B cell (primary cell): ENCODE measurements around the gene PPP1R9A. TPM values are rescaled to one million over a fixed set of nuclear protein-coding genes. Genes with fewer than 3 reads are reported as not detected.

Experiments used
- ATAC-seq: fragments of 200-7000 bp; cut with Tn5 transposase; one replicate; pipeline ENCODE4 v1.10.0; 2021; ENCODE audit warnings: low read depth, mild to moderate bottlenecking, moderate number of reproducible peaks, moderate library complexity
- CTCF ChIA-PET: fragments of 350-600 bp; sonication (Branson Sonifier 250); formaldehyde crosslinking; loops from one replicate; lab custom pipeline; 2021; ENCODE audit warnings: antibody characterized with exemption, inconsistent platforms; lab: Charles Lee
- POLR2A ChIA-PET: fragments of 350-600 bp; sonication (Branson Sonifier 250); formaldehyde crosslinking; loops from one replicate; lab custom pipeline; 2021; ENCODE audit warnings: antibody characterized with exemption; lab: Charles Lee
- DNase-seq: peaks from one replicate; pipeline ENCODE4 v3.0.0; 2013
- H2AFZ ChIP-seq: 2 replicates; pipeline ENCODE4 v1.6.1; 2012; ENCODE audit warnings: mild to moderate bottlenecking, low read depth, low read length; ENCODE audit not compliant: insufficient read depth, poor library complexity, severe bottlenecking
- H3K27ac ChIP-seq, 2 donors: 1 replicate in 1 of 2; 2 replicates in 1 of 2; pipeline ENCODE4 v1.5.1; 2012 to 2013; ENCODE audit warnings: low read length in 2 of 2, mild to moderate bottlenecking in 2 of 2, moderate library complexity in 1 of 2
- H3K27me3 ChIP-seq, 4 experiments: fragments of 200-600 bp in 1 of 4; sonication (generic) in 1 of 4; replicated peaks in 1 of 4; 1 replicate in 2 of 4; 2 replicates in 2 of 4; pipeline versions ENCODE4 v1.6.1 to v1.7.0; 2013 to 2016; ENCODE audit warnings: low read length in 3 of 4, mild to moderate bottlenecking in 2 of 4, mixed read lengths in 1 of 4, moderate library complexity in 1 of 4; ENCODE audit not compliant: insufficient read depth in 4 of 4, control insufficient read depth in 3 of 4; ENCODE audit errors: control extremely low read depth in 1 of 4
- H3K36me3 ChIP-seq, 2 experiments: replicated peaks in 1 of 2; 1 replicate in 1 of 2; 2 replicates in 1 of 2; pipeline versions ENCODE4 v1.6.1 to v1.7.1; 2013; ENCODE audit warnings: low read length in 1 of 2; ENCODE audit not compliant: insufficient read depth in 2 of 2, control insufficient read depth in 1 of 2; ENCODE audit errors: control extremely low read depth in 1 of 2, extremely low read depth in 1 of 2
- H3K4me1 ChIP-seq, 2 donors: fragments of 200-600 bp in 1 of 2; sonication (generic) in 1 of 2; 1 replicate in 1 of 2; 2 replicates in 1 of 2; pipeline versions ENCODE4 v1.5.1 to v1.6.1; 2013 to 2017; ENCODE audit warnings: low read length in 2 of 2; ENCODE audit not compliant: control insufficient read depth in 2 of 2, insufficient read depth in 2 of 2
- H3K4me2 ChIP-seq: replicated peaks from 2 replicates; pipeline ENCODE3; 2012; ENCODE audit warnings: mild to moderate bottlenecking, low read depth, low read length; ENCODE audit not compliant: poor library complexity, severe bottlenecking
- H3K4me3 ChIP-seq, 5 experiments: fragments of 200-600 bp in 1 of 5; sonication (generic) in 1 of 5; 1 replicate in 3 of 5; 2 replicates in 2 of 5; pipeline versions ENCODE4 v1.5.1 to v1.7.0; 2011 to 2016; ENCODE audit warnings: low read length in 4 of 5, mild to moderate bottlenecking in 4 of 5, low read depth in 2 of 5, control low read depth in 1 of 5, moderate library complexity in 1 of 5; ENCODE audit not compliant: insufficient read depth in 1 of 5; ENCODE audit errors: control extremely low read depth in 1 of 5, extremely low read depth in 1 of 5
- H3K79me2 ChIP-seq: fragments of 200-600 bp; sonication (generic); one replicate; pipeline ENCODE4 v1.6.0; 2016; ENCODE audit warnings: low read length; ENCODE audit not compliant: control insufficient read depth, insufficient read depth
- H3K9ac ChIP-seq: fragments of 200-600 bp; sonication (generic); 2 replicates; pipeline ENCODE4 v1.6.1; 2017; ENCODE audit warnings: mild to moderate bottlenecking, low read length, moderate library complexity
- H3K9me3 ChIP-seq, 3 donors: one replicate each; pipeline versions ENCODE4 v1.6.1 to v1.7.1; 2013; ENCODE audit warnings: low read length in 2 of 3; ENCODE audit not compliant: control insufficient read depth in 2 of 3, insufficient read depth in 1 of 3; ENCODE audit errors: control extremely low read depth in 1 of 3
- H4K20me1 ChIP-seq: 2 replicates; pipeline ENCODE4 v1.6.0; 2012; ENCODE audit warnings: mild to moderate bottlenecking, low read length; ENCODE audit not compliant: insufficient read depth, control insufficient read depth, poor library complexity, severe bottlenecking
- H3K27ac Mint-ChIP-seq: one replicate; pipeline ENCODE4 v1.8.0; 2021; ENCODE audit warnings: mixed read lengths
- H3K27me3 Mint-ChIP-seq: one replicate; pipeline ENCODE4 v1.8.0; 2021; ENCODE audit warnings: mixed read lengths
- H3K4me1 Mint-ChIP-seq: one replicate; pipeline ENCODE4 v1.8.0; 2021; ENCODE audit warnings: mixed read lengths
- H3K4me3 Mint-ChIP-seq: one replicate; pipeline ENCODE4 v1.8.0; 2021; ENCODE audit warnings: mixed read lengths
- H3K9me3 Mint-ChIP-seq: one replicate; pipeline ENCODE4 v1.8.0; 2022; ENCODE audit warnings: mixed read lengths; ENCODE audit not compliant: insufficient read depth
- EZH2 ChIP-seq: IDR thresholded peaks from 2 replicates; pipeline ENCODE4 v1.6.1; 2012; ENCODE audit warnings: borderline replicate concordance, low read depth, mild to moderate bottlenecking, moderate library complexity, low read length; ENCODE audit not compliant: insufficient read depth, poor library complexity, severe bottlenecking
- WGBS: methylation state at CpG from one replicate; pipeline ENCODE4 v1.1.5; 2013; ENCODE audit warnings: missing lambda C conversion rate; ENCODE audit not compliant: insufficient coverage; 5-methylcytosine and 5-hydroxymethylcytosine counted together
- intact Hi-C: fragments of 100-400 bp; cut with micrococcal nuclease; formaldehyde crosslinking; loops from one replicate; pipeline ENCODE4 v1.10.0; 2022
- polyA minus RNA-seq: library from RNA; depleted of rRNA, polyadenylated mRNA; stranded (reverse); fragments of >200 nt; gene quantifications from 2 replicates; pipeline ENCODE4 v1.2.3, GENCODE V29; 2012
- polyA plus RNA-seq: library from polyadenylated mRNA; depleted of rRNA; stranded (reverse); fragments of >200 nt; gene quantifications from 2 replicates; pipeline ENCODE4 v1.2.3, GENCODE V29; 2012
- total RNA-seq, 2 donors: library from RNA; stranded (reverse); fragments of 120-200 nt in 1 of 2; gene quantifications; 1 replicate in 1 of 2; 2 replicates in 1 of 2; pipeline versions ENCODE4 v1.2.3 to v1.2.4, GENCODE V29; 2013 to 2022
- TF ChIP-seq, protein P1 (sequence below): fragments of 200-600 bp; IDR thresholded peaks from one replicate; pipeline ENCODE4 v1.8.0; 2022; ENCODE audit warnings: antibody characterized with exemption, mild to moderate bottlenecking

Gene PPP1R9A
- total RNA-seq (2.6 and 4.8 TPM in 2 replicates), polyA plus RNA-seq (0.52 and 1.1 TPM in 2 replicates), polyA minus RNA-seq (3.3 and 3.5 TPM in 2 replicates)
- 4.4 TPM for total RNA-seq (2013)

DNA sequence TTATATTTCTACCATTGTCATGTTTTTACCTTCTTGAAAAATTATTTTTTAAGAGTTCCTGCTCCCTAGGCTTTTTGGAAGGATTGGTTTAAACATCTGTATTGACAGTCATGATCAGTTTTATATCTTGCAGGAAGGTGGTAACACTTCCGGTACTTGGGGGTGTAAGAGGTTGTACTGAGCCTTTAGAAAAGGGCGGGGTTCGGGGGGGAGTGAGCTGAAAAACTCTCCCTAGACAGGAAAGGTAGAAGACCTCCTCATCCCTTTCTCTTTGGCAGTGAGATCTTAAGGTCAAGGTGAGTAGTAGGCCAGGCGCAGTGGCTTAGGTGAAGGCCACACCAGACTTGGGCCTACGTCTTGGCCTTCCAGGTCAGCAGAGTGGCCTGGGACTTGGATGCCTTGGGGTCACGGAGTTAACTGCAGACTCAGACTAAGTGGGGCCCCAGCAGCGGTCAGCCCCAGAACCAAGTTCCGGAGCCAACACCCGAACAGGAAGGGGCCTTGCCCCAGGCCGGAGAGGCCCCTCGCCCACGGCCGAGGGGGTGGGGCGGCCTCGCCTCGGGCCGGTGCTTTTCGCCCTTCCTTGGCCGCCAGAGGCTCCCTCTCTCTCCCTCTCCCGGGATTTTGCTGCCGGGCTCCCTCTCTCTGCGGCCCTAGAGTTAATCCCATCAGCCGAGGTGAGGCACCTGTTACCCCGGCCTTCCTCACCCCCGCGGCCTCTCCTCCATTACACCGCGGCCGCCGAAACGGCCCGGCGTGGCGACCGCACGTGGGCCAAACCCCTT is at the start of gene PPP1R9A:
Gene PPP1R9A (plus strand): TSS at position 569 of the 785 bp plus-strand sequence. CDS start 2,520 bp downstream, outside the sequence.
- CTCF ChIA-PET, result no interaction called here
- Mint-ChIP-seq H3K27me3 (peaks cover 39% of the 10 kb centered on the region), H3K27ac (peak within 1 kb of the TSS; percentile 41), H3K4me3 (peak within 1 kb of the TSS; percentile 76), H3K4me1 (peaks cover 16% of the 10 kb centered on the region), H3K9me3 (no peaks in the 10 kb centered on the region)
- Histone ChIP-seq H3K27ac (peak within 1 kb of the TSS in 1 of 2 donors; percentile 16), H3K4me1 (peaks cover 14 to 17% of the 10 kb centered on the region in 2 donors), H2AFZ (peak within 1 kb of the TSS; percentile 74), H3K36me3 (no peaks in the 10 kb centered on the region), H3K9ac (peak within 1 kb of the TSS; percentile 60), H3K9me3 (peaks cover 0 to 4% (median 0%) of the 10 kb centered on the region in 3 donors), H3K4me2 (peak within 1 kb of the TSS; percentile 71), H3K27me3 (peaks cover 0 to 28% (median 15%) of the 10 kb centered on the region in 4 experiments), H3K4me3 (peak within 1 kb of the TSS; percentile 23 to 61 (median 49)), H4K20me1 (no peaks in the 10 kb centered on the region), H3K79me2 (no peaks in the 10 kb centered on the region)
- intact Hi-C loops, result no loop called here
- DNase-seq, result peak; percentile 37
- POLR2A ChIA-PET, result interaction anchor here (0.6 kb wide), 1 partner anchor 523 kb away, joined by 6 read pairs; no protein-coding TSS in a partner anchor
- TF ChIP-seq EZH2, result no peak
- TF ChIP-seq, protein P1, sequence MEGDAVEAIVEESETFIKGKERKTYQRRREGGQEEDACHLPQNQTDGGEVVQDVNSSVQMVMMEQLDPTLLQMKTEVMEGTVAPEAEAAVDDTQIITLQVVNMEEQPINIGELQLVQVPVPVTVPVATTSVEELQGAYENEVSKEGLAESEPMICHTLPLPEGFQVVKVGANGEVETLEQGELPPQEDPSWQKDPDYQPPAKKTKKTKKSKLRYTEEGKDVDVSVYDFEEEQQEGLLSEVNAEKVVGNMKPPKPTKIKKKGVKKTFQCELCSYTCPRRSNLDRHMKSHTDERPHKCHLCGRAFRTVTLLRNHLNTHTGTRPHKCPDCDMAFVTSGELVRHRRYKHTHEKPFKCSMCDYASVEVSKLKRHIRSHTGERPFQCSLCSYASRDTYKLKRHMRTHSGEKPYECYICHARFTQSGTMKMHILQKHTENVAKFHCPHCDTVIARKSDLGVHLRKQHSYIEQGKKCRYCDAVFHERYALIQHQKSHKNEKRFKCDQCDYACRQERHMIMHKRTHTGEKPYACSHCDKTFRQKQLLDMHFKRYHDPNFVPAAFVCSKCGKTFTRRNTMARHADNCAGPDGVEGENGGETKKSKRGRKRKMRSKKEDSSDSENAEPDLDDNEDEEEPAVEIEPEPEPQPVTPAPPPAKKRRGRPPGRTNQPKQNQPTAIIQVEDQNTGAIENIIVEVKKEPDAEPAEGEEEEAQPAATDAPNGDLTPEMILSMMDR, result no peak
- ATAC-seq, result no peak
- 17% methylated on average over 36 of the region's 36 CpGs for WGBS

DNA sequence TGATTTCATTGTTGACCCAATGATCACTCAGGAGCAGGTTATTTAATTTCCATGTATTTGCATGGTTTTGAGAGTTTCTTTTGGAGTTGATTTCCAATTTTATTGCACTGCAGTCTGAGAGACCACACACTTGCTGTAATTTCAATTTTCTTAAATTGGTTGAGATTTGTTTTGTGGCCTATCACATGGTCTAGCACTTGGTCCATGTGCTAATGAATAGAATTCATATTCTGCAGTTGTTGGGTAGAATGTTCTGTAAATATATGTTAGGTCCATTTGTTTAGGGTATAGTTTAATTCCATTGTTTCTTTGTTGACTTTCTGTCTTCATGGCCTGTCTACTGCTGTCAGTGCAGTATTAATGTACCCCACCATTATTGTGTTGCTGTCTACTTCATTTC is 36.3 kb upstream of the PPP1R9A start:
- DNase-seq, result no peak
- H3K27ac ChIP-seq, result no peak overlapping the region
- ChIA-PET POLR2A (no interaction called here), CTCF (no interaction called here)
- no peaks in the 10 kb centered on the region for H3K9me3 ChIP-seq
- H2AFZ ChIP-seq, result no peak overlapping the region
- H3K9me3 Mint-ChIP-seq, result no peaks in the 10 kb centered on the region
- no peaks in the 10 kb centered on the region for H3K4me1 Mint-ChIP-seq
- no peaks in the 10 kb centered on the region for H3K27me3 ChIP-seq
- H3K27ac Mint-ChIP-seq, result no peak overlapping the region
- H3K36me3 ChIP-seq, result no peaks in the 10 kb centered on the region
- no peaks in the 10 kb centered on the region for H4K20me1 ChIP-seq
- TF ChIP-seq EZH2, result no peak
- TF ChIP-seq, protein P1, result no peak
- no peaks in the 10 kb centered on the region for H3K4me1 ChIP-seq
- intact Hi-C loops, result no loop called here
- no peaks in the 10 kb centered on the region for H3K79me2 ChIP-seq
- no peak overlapping the region for H3K4me2 ChIP-seq
- H3K4me3 ChIP-seq, result no peak overlapping the region
- H3K4me3 Mint-ChIP-seq, result no peak overlapping the region
- ATAC-seq, result no peak
- peaks cover 6% of the 10 kb centered on the region for H3K27me3 Mint-ChIP-seq
- H3K9ac ChIP-seq, result no peak overlapping the region
